ENCODE data around the gene MAPK13.
"Not testable (repeated sequence)": the region's sequence is repeated elsewhere in the genome, so short reads cannot be mapped to it uniquely, and the experiment has no call there.

Gene MAPK13

DNA sequence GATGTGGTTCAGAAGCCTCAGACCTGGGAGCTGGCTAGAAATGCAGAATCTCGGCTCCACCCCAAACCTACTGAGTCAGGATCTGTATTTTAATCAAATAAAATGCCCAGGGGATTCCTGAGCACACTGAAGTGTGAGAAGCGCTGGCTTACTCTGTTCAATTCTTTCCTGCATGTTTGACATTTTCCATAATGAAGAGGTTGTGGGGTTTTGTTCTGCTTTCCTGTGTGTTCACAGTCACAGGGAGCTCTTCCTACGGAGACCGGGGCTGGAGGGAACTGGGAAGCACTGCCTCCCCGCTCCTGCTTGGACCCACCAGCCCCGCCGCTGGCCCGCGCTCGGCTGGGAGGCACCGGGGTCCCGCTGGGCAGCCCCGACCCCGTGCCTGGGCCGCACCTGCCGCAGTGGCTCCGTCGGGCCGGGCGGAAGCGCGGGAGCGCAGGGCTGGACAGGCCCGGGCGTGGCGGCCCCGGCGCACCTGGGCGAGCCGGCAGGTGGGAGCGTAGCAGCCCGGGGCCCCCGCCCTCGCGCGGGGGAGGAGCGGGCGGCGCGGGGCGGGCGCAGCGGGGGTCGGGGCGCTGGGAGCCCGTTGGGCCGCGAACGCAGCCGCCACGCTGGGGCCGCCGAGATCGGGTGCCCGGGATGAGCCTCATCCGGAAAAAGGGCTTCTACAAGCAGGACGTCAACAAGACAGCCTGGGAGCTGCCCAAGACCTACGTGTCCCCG is at the start of gene MAPK13:
Gene MAPK13 (plus strand): TSS at position 573 of the 726 bp plus-strand sequence. CDS start 70 bp downstream, at position 643.
- DNase-seq (ENCODE audit: low read depth in 2 of 3, low spot score in 1 of 3), result peak in 1 of 3 donors; percentile 23

DNA sequence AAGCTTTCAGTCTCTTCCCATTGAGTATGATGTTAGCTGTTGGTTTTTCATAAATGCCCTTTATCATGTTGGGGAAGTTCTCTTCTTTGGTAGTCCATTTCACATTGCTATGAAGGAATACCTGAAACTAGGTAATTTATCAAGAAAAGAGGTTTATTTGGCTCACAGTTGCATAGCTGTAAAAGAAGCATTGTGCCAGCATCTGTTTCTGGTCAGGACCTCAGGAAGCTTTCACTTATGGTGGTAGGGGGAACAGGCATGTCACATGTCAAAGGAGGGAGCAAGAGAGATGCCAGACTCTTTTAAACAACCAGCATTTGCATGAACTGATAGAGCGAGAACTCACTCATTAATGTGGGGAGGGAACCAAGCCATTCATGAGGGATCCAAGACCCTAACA is 48.0 kb upstream of the MAPK13 start:
- DNase-seq (ENCODE audit: low read depth in 2 of 3, low spot score in 1 of 3), result no peak

DNA sequence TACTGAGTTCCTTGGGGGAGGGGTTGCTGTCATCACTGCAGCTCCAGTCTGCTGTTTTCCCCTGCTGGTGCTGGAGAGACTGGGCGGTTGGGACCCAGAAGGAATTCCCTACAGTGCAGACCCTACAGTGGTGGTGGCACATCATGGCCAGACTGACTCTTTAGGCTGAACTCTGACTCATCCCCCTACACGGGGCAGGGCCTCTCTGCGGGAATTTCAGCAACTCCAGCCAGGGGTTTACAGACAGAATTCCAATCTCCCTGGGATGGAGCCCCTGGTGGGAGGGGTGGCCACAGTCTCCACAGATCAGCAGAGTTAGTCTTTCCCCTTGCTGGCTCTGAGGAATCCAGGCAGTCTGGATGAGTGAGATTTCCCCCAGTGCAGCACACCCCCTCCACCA is 46.9 kb upstream of the MAPK13 start:
- DNase-seq (ENCODE audit: low read depth in 2 of 3, low spot score in 1 of 3), result no peak

- DNase-seq (ENCODE audit: low read depth in 2 of 3, low spot score in 1 of 3), result not testable (repeated sequence)
These were observed 42.1 kb upstream of the MAPK13 start for GRCh38 chr6:36088204-36088603.

DNA sequence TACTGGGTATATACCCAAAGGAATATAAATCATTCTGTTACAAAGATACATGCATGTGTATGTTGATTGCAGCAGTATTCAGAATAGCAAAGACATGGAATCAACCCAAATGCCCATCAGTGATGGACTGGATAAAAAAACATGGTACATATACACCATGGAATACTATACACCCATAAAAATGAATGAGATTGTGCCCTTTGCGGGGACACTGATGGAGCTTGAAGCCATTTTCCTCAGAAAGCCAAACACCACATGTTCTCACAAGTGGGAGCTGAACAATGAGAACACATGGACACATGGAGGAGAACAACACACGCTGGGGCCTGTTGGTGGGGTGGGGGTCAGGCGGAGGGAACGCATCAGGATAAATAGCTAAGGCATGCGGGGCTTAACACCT is 41.3 kb upstream of the MAPK13 start:
- no peak for DNase-seq (ENCODE audit: low read depth in 2 of 3, low spot score in 1 of 3)

- DNase-seq (ENCODE audit: low read depth in 2 of 3, low spot score in 1 of 3), result no peak
These were observed 36.1 kb upstream of the MAPK13 start for GRCh38 chr6:36094238-36094637.

- peak; percentile 64 to 76 (median 69) for DNase-seq (ENCODE audit: low read depth in 2 of 3, low spot score in 1 of 3)
These were observed 35.4 kb upstream of the MAPK13 start for GRCh38 chr6:36094753-36095496.

- DNase-seq (ENCODE audit: low read depth in 2 of 3, low spot score in 1 of 3), result no peak
These were observed 34.6 kb upstream of the MAPK13 start for GRCh38 chr6:36095497-36096391.

DNA sequence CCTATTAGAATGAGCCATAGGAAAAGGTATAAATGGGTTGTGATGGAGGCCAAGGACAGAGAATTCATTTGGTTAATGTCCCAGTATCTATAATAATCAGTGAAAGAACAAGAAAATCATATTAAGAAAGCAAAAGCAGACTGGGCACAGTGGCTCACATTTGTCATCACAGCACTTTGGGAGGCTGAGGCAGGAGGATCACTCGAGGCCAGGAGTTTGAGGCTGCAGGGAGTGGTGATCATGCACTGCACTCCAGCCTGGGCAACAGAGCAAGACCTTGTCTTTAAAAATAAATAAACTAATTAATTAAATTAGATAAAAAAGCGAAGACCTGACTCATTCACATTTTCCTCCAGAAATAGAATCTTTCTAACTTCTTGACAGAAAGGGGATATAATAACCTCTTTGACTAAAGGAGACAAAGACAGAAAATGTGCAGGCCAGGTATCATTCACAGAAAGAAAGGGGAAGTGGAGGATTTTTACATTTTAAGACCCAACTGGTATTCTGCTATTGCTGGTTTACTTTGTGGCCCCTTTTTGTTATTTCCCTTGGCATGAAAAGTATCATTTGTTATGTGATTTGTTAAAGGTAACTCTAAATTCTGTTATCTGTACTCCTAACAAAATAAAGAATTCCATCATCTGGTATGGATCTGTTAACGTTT is 31.9 kb upstream of the MAPK13 start:
- no peak for DNase-seq (ENCODE audit: low read depth in 2 of 3, low spot score in 1 of 3)

DNA sequence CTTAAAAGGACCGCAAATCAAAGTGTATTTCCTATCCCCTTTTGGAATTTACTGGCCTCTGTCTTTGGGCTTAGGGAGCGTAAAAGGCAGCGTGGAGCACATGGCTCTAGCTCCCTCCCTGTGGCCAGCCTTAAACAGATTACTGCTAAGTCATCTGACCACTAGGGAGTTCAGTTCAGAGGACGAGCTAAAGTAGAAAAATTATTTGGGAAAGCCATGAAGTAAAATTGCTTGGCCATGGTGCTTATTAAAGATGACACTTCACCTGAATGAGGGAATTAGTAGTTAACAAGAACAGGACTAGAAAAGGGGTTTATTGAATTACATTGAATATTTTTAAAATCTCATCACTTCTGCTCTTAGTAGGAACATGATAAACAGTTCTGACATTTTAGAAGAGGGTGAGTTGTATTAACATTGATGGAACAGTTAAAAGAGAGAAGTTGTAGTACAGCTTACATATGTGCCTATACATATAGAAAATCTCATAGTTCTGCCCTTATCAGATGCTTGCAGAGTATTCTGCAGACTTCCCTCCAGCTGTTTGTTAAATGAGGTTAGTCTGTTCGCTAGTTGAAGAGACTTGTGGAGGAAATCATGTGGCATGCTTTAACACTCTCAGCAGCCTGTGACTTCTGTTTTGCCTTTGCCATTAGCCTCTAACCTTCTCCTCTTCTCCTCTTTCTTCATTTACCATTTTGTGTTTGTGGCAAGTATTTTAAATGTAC is 31.2 kb upstream of the MAPK13 start:
- no peak for DNase-seq (ENCODE audit: low read depth in 2 of 3, low spot score in 1 of 3)

DNA sequence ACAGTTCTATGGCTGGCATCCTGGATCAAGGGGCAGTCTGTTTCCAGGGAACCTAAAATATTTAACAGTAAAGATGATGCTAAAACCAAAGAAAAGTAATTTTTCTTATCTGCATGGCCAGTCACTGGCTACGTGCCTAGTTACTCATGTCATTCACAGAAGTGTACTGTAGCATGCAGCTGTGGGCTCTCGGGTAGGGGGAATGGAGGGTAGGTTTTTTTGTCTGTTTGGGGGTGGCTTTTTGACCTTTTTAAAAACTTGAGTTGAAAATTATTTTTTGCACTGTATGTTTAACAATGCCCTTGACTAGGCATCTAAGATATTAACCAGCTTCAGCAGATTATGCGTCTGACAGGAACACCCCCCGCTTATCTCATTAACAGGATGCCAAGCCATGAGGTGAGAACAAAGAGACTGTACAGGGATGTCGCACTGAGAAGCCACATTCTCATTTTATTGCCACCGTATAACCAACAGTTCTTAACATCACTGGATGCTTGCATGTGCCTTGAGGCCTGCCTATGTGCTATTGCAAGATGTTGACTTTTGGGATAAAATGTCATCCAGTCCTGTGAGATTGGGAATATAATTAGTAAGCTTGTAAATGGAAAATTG is 30.3 kb upstream of the MAPK13 start:
- no peak for DNase-seq (ENCODE audit: low read depth in 2 of 3, low spot score in 1 of 3)

- DNase-seq (ENCODE audit: low read depth in 2 of 3, low spot score in 1 of 3), result no peak
These were observed 28.6 kb upstream of the MAPK13 start for GRCh38 chr6:36101691-36102090.

GRCh38 chr6:36102853-36103252 is 27.5 kb upstream of the MAPK13 start:
- no peak for DNase-seq (ENCODE audit: low read depth in 2 of 3, low spot score in 1 of 3)

DNA sequence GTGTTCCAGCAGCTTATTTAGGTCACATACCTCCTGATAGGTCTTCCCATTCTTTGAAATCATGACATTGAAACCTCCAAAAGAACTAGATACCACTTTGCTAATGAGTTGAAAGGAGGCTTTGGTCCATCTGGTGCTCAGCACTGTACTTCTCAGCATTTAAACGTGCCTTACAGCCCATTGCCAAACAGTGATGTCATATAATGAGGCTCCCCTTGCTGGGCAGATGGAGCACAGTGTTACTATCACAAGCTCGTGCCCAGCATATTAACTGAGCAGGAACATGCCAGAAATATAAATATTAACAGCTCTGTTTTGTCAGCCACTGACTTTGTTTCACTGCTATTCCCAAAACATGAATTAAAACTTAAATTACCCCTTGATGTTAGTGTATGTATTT is 25.5 kb upstream of the MAPK13 start:
- DNase-seq (ENCODE audit: low read depth in 2 of 3, low spot score in 1 of 3), result no peak

GRCh38 chr6:36109092-36109491 is 21.2 kb upstream of the MAPK13 start:
- no peak for DNase-seq (ENCODE audit: low read depth in 2 of 3, low spot score in 1 of 3)

GRCh38 chr6:36110050-36110449 is 20.3 kb upstream of the MAPK13 start:
- DNase-seq (ENCODE audit: low read depth in 2 of 3, low spot score in 1 of 3), result no peak

GRCh38 chr6:36110863-36111262 is 19.4 kb upstream of the MAPK13 start:
- no peak for DNase-seq (ENCODE audit: low read depth in 2 of 3, low spot score in 1 of 3)

DNA sequence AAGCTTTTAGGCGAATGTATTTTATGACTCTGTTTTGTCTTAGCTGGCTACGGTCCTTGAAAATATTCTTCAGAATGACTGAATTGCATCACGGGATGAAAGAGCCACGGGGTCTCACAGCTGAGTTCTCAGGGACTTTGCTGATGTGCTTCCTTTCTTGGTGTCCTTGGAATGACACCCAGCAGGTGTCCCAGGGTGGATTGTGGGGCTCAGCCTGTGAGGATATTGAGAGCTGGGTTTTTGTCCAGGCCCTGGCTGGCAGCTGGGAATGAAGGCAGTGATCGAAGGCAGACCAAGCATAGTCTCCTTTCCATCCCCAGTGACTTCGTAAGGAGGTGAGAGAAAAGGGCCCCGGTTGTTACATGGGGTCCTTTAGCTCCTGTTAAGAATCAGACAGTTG is 18.8 kb upstream of the MAPK13 start:
- DNase-seq (ENCODE audit: low read depth in 2 of 3, low spot score in 1 of 3), result no peak

- no peak for DNase-seq (ENCODE audit: low read depth in 2 of 3, low spot score in 1 of 3)
These were observed 17.3 kb upstream of the MAPK13 start for GRCh38 chr6:36113049-36113448.

DNA sequence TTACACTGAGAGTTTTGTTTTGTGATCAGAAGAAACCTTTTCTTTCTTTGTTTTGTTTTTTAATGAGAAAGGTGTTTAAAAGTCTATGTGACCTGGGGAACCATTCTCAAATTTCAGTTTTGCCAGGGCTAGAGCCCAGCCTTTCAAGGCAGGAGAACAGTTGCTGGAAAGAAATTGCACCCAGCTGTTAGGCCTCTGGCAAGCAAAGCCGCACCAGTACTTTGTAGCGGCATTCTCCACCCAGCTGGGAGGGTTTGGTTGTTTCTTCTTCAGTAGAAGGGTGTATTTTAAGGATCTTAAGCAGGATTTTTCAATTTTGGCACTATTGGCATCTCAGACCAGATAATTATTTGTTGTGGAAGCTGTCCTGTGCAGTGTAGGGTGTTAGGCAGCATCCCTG is 16.6 kb upstream of the MAPK13 start:
- DNase-seq (ENCODE audit: low read depth in 2 of 3, low spot score in 1 of 3), result no peak

Measured in stimulated activated CD4-positive, alpha-beta T cell treated with anti-CD3 and anti-CD28 coated beads, Interleukin-12 subunit alpha, Interleukin-12 subunit beta, amount 100 ng/mL, for 48 hours (primary cell).